ENCODE results near the gene ARHGEF4. TPM values are rescaled to one million over a fixed set of nuclear protein-coding genes. Genes with fewer than 3 reads are reported as not detected.

The ARHGEF4 gene
- total and polyA plus RNA-seq, 2 donors (not counting 3 experiments of a cell fraction or from before 2014, with no cell fraction given): not detected

DNA sequence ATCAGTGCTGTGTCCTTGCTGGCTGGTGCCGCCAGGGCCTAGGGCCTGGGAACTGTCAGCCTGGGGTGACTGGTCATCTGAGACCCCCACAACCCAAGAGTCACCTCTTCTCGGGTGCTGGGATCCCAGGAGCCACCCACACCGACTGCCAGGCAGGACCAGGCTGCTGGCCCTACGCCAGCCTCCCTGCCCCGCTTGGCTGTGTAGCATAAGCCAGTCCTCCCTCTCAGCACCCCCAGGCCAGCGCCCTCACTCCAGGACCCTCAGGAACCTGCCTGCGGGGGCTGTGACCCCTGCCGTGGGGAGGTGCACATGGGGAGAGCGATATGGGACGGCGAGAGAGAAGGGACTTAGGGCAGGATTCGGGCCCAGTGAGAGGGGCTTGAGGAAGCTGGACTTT lies 9.5 kb downstream of the ARHGEF4 start:
- TF ChIP-seq MAX (IDR thresholded peaks at IDR 0.05; ENCODE audit: insufficient read depth, insufficient read length): no peak
- TF ChIP-seq JUN (IDR thresholded peaks at IDR 0.05; ENCODE audit: borderline replicate concordance, insufficient read depth, insufficient read length, low read depth): no peak
- TF ChIP-seq EZH2 (IDR thresholded peaks at IDR 0.05; ENCODE audit: borderline replicate concordance, low read depth, low read length, severe bottlenecking): no peak
- no peak for TF ChIP-seq GATA2 (IDR thresholded peaks at IDR 0.05; ENCODE audit: insufficient read depth, insufficient read length, low read depth, low read length)
- TF ChIP-seq, protein P1, sequence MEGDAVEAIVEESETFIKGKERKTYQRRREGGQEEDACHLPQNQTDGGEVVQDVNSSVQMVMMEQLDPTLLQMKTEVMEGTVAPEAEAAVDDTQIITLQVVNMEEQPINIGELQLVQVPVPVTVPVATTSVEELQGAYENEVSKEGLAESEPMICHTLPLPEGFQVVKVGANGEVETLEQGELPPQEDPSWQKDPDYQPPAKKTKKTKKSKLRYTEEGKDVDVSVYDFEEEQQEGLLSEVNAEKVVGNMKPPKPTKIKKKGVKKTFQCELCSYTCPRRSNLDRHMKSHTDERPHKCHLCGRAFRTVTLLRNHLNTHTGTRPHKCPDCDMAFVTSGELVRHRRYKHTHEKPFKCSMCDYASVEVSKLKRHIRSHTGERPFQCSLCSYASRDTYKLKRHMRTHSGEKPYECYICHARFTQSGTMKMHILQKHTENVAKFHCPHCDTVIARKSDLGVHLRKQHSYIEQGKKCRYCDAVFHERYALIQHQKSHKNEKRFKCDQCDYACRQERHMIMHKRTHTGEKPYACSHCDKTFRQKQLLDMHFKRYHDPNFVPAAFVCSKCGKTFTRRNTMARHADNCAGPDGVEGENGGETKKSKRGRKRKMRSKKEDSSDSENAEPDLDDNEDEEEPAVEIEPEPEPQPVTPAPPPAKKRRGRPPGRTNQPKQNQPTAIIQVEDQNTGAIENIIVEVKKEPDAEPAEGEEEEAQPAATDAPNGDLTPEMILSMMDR (IDR thresholded peaks at IDR 0.05; ENCODE audit: extremely low read depth in 1 of 2, insufficient read depth in 1 of 2, low read depth in 1 of 2, low read length in 2 of 2): no peak
- TF ChIP-seq POLR2A (IDR thresholded peaks at IDR 0.05; ENCODE audit: low read depth, low read length): no peak
- TF ChIP-seq FOS (IDR thresholded peaks at IDR 0.05; ENCODE audit: borderline replicate concordance, insufficient read depth, low read length): no peak
- no peak for TF ChIP-seq MYC (IDR thresholded peaks at IDR 0.05; ENCODE audit: low read depth, low read length)
- TF ChIP-seq POLR2AphosphoS5 (IDR thresholded peaks at IDR 0.05; ENCODE audit: insufficient read depth, low read depth, low read length): no peak
- H3K9me1 ChIP-seq (replicated peaks; ENCODE audit: control insufficient read depth, extremely low read depth, insufficient read depth, low read length): no peaks in the 10 kb centered on the region
- H3K9ac ChIP-seq (replicated peaks; ENCODE audit: extremely low read depth, insufficient read depth, low read length): no peak overlapping the region
- ChIA-PET CTCF (interaction anchor here (1.1 kb wide), 1 partner anchor 27 kb away, joined by 4 read pairs; no protein-coding TSS in a partner anchor), POLR2A (no interaction called here)
- BruUV-seq (replicated peaks): no TSS peak
- H2AFZ ChIP-seq (ENCODE audit: low read depth, low read length): no peak overlapping the region
- no peaks in the 10 kb centered on the region for H4K20me1 ChIP-seq (replicated peaks; ENCODE audit: control insufficient read depth, extremely low read depth, insufficient read depth, low read length)
- no peaks in the 10 kb centered on the region for H3K36me3 ChIP-seq (ENCODE audit: control insufficient read depth in 2 of 2, extremely low read depth in 1 of 2, insufficient read depth in 2 of 2, low read length in 2 of 2)
- FAIRE-seq (no peak), DNase-seq (ENCODE audit: low read depth, low spot score) (no peak)
- no peak overlapping the region for H3K4me2 ChIP-seq (ENCODE audit: insufficient read depth, low read length)
- dilution Hi-C loops (cut with MboI; ENCODE audit: extremely low pct_ligation_motif_present, low sequenced_read_pairs) (no loop called here), intact Hi-C loops (cut with micrococcal nuclease) (no loop called here)
- H3K79me2 ChIP-seq (ENCODE audit: control insufficient read depth, insufficient read depth, low read length): no peaks in the 10 kb centered on the region
- no peak overlapping the region for H3K27ac ChIP-seq (ENCODE audit: insufficient read depth, low read depth, low read length)
- no peaks in the 10 kb centered on the region for H3K9me3 ChIP-seq (replicated peaks; ENCODE audit: control insufficient read depth, insufficient read depth, low read length)
- H3K4me1 ChIP-seq (ENCODE audit: control insufficient read depth, extremely low read depth, insufficient read depth, low read length): no peaks in the 10 kb centered on the region
- no peaks in the 10 kb centered on the region for H3K27me3 ChIP-seq (ENCODE audit: control insufficient read depth in 2 of 2, insufficient read depth in 2 of 2, low read length in 2 of 2)
- no peak overlapping the region for H3K4me3 ChIP-seq (replicated peaks in 1 of 3; ENCODE audit: insufficient read depth in 1 of 3, low read depth in 1 of 3, low read length in 3 of 3)

Data from endothelial cell of umbilical vein (primary cell).